K562 (cell line): Measurements from ENCODE around the gene COASY. TPM values are rescaled to one million over a fixed set of nuclear protein-coding genes. Genes with fewer than 3 reads are reported as not detected.
A peak's percentile ranks its signal among the peaks of the same experiment; 100 is the strongest.

Experiments used
- ARNT ChIP-seq, 2 experiments: fragments of 450-650 bp; IDR thresholded peaks; 2 replicates each; pipeline ENCODE4 v1.6.1; 2016; ENCODE audit warnings: mild to moderate bottlenecking in 1 of 2
- ATF2 ChIP-seq: sonication (generic); formaldehyde crosslinking; IDR thresholded peaks from 2 replicates; pipeline ENCODE4 v1.8.1; 2022; ENCODE audit warnings: missing genetic modification reagents
- BACH1 ChIP-seq: fragments of 200-800 bp; sonication (Bioruptor generic); IDR thresholded peaks from 2 replicates; pipeline ENCODE4 v1.6.1; 2016; ENCODE audit warnings: missing genetic modification characterization, missing compliant biosample characterization
- CC2D1A ChIP-seq: fragments of 450-650 bp; IDR thresholded peaks from 2 replicates; pipeline ENCODE4 v1.6.1; 2017; ENCODE audit warnings: mild to moderate bottlenecking
- CREB3 ChIP-seq: fragments of 450-650 bp; conservative IDR thresholded peaks from 2 replicates; pipeline ENCODE4 v1.6.1; 2016; ENCODE audit warnings: missing genetic modification characterization, low read depth, mild to moderate bottlenecking, missing compliant biosample characterization, moderate library complexity
- ILF3 ChIP-seq: fragments of 450-650 bp; IDR thresholded peaks from 2 replicates; pipeline ENCODE4 v1.6.1; 2018; ENCODE audit warnings: antibody characterized with exemption, mild to moderate bottlenecking, moderate library complexity, borderline replicate concordance
- ILK ChIP-seq: fragments of 450-650 bp; IDR thresholded peaks from 2 replicates; pipeline ENCODE4 v1.6.1; 2016; ENCODE audit warnings: missing genetic modification characterization, low read depth, mild to moderate bottlenecking, missing compliant biosample characterization, moderate library complexity, borderline replicate concordance
- JUNB ChIP-seq: fragments of 450-650 bp; formaldehyde crosslinking; conservative IDR thresholded peaks from 2 replicates; pipeline ENCODE4 v1.4.0; 2020; ENCODE audit warnings: mild to moderate bottlenecking
- NFIC ChIP-seq: fragments of 450-650 bp; IDR thresholded peaks from 2 replicates; pipeline ENCODE4 v1.6.1; 2017; ENCODE audit warnings: mild to moderate bottlenecking, inconsistent platforms
- PHTF2 ChIP-seq: fragments of 250-450 bp; sonication (Bioruptor Pico); IDR thresholded peaks from 2 replicates; pipeline ENCODE4 v1.5.0; 2021; ENCODE audit warnings: mild to moderate bottlenecking
- RBFOX2 ChIP-seq: fragments of 200-400 bp; formaldehyde crosslinking; IDR thresholded peaks from 2 replicates; pipeline ENCODE4 v1.6.1; 2017; ENCODE audit warnings: low read depth, mild to moderate bottlenecking, low read length, moderate library complexity
- RFX5 ChIP-seq: IDR thresholded peaks from 2 replicates; pipeline ENCODE4 v1.6.1; 2011; ENCODE audit warnings: low read depth, mild to moderate bottlenecking, improper control_type of control experiment, low read length
- TFE3 ChIP-seq: fragments of 450-650 bp; formaldehyde crosslinking; IDR thresholded peaks from 2 replicates; pipeline ENCODE4 v1.4.0; 2020; ENCODE audit warnings: mild to moderate bottlenecking, mixed read lengths
- TOE1 ChIP-seq, 2 experiments: fragments of 450-650 bp in 1 of 2; sonication (generic) in 1 of 2; formaldehyde crosslinking in 1 of 2; IDR thresholded peaks; 2 replicates each; pipeline versions ENCODE4 v1.7.1 to v1.8.0; 2016 to 2022; ENCODE audit warnings: borderline replicate concordance in 2 of 2, mild to moderate bottlenecking in 2 of 2, antibody characterized with exemption in 1 of 2, inconsistent platforms in 1 of 2, low read depth in 1 of 2, missing genetic modification reagents in 1 of 2, moderate library complexity in 1 of 2
- ZNF197 ChIP-seq: fragments of 200-800 bp; sonication (Bioruptor generic); IDR thresholded peaks from 2 replicates; pipeline ENCODE4 v1.6.1; 2016; ENCODE audit warnings: low read depth, missing genetic modification characterization, missing compliant biosample characterization
- ZNF217 ChIP-seq: sonication (generic); formaldehyde crosslinking; IDR thresholded peaks from 2 replicates; pipeline ENCODE4 v1.8.0; 2022; ENCODE audit warnings: mild to moderate bottlenecking, missing genetic modification reagents
- ZNF511 ChIP-seq: sonication (generic); formaldehyde crosslinking; IDR thresholded peaks from 2 replicates; pipeline ENCODE4 v1.8.0; 2022; ENCODE audit warnings: mild to moderate bottlenecking, missing genetic modification reagents
- ZNF740 ChIP-seq, 3 experiments: fragments of 200-800 bp in 1 of 3; sonication (Bioruptor generic) in 1 of 3; sonication (generic) in 1 of 3; formaldehyde crosslinking in 1 of 3; IDR thresholded peaks; 2 replicates each; pipeline versions ENCODE4 v1.6.1 to v1.8.0; 2016 to 2022; ENCODE audit warnings: mild to moderate bottlenecking in 2 of 3, missing compliant biosample characterization in 2 of 3, missing genetic modification characterization in 2 of 3, missing genetic modification reagents in 1 of 3
- ZNF766 ChIP-seq: fragments of 200-800 bp; sonication (Bioruptor generic); conservative IDR thresholded peaks from 2 replicates; pipeline ENCODE4 v1.6.1; 2016; ENCODE audit warnings: missing genetic modification characterization, missing compliant biosample characterization
- polyA plus RNA-seq, 8 experiments: library from polyadenylated mRNA; depleted of rRNA in 4 of 8; stranded (reverse) in 5 of 8; unstranded in 3 of 8; fragments of >200 nt; fragmentation: Nextera tagmentation in 2 of 8; fragmentation: Illumina TruSeq in 1 of 8; extraction: Ambion mirVana in 2 of 8; extraction: Trizol in 1 of 8; gene quantifications; 2 replicates each; pipeline versions ENCODE4 v1.2.1 to v1.2.3, GENCODE V29; 2011 to 2014; ENCODE audit warnings: inconsistent platforms in 1 of 8, missing spikeins in 1 of 8
- total RNA-seq, 7 experiments: library from RNA; depleted of rRNA in 6 of 7; stranded (reverse); fragments of >200 nt in 6 of 7; fragmentation: Illumina TruSeq in 2 of 7; extraction: Trizol in 2 of 7; gene quantifications; 2 replicates each; pipeline versions ENCODE4 v1.2.1 to v1.2.3, GENCODE V29; 2011 to 2021; ENCODE audit warnings: low replicate concordance in 1 of 7

COASY gene
- total and polyA plus RNA-seq, 9 of the 15 experiments (the other 6 are each of a cell fraction or from before 2014, with no cell fraction given): 25.4 to 175 (median 62.3) TPM

- TF ChIP-seq ZNF740 (CRISPR knock-in tag; IDR thresholded peaks at IDR 0.05) (no peak), ZNF740 (tag; IDR thresholded peaks at IDR 0.05) (no peak), TOE1 (IDR thresholded peaks at IDR 0.05; ENCODE audit: borderline replicate concordance) (no peak), TOE1 (CRISPR knock-in tag; IDR thresholded peaks at IDR 0.05; ENCODE audit: borderline replicate concordance, low read depth) (no peak), BACH1 (peak; percentile 20; the same call in 1 of the 2 replicates), ZNF217 (no peak), ARNT (IDR thresholded peaks at IDR 0.05) (no peak), RBFOX2 (peak; percentile 33; the same call in 1 of the 2 replicates), ILF3 (no peak), ZNF197 (CRISPR knock-in tag) (no peak; the same call in 1 of the 2 replicates), ILK (no peak), CREB3 (tag) (no peak), CC2D1A (no peak), ZNF766 (CRISPR knock-in tag) (no peak; the same call in 1 of the 2 replicates), ZNF511 (no peak), RFX5 (no peak), PHTF2 (CRISPR knock-in tag) (no peak), ATF2 (no peak), JUNB (CRISPR knock-in tag) (no peak), NFIC (no peak), TFE3 (CRISPR knock-in tag) (peak; percentile 36; the same call in 1 of the 2 replicates)
Observed at GRCh38 chr17:42519546-42520491, 42.1 kb upstream of the COASY start (continued).
